CD14-positive monocyte (primary cell): ENCODE data around the gene VSX1. TPM values are rescaled to one million over a fixed set of nuclear protein-coding genes. Genes with fewer than 3 reads are reported as not detected.
A peak's percentile ranks its signal among the peaks of the same experiment; 100 is the strongest.

ENCODE experiments used
- DNase-seq, 3 donors: peaks; one replicate each; pipeline ENCODE4 v3.0.0-alpha.2; 2011 to 2022
- H2AFZ ChIP-seq: 2 replicates; pipeline ENCODE4 v1.6.0; 2012; ENCODE audit warnings: mild to moderate bottlenecking, low read depth, low read length, inconsistent platforms; ENCODE audit not compliant: insufficient read depth, poor library complexity, severe bottlenecking
- H3K27ac ChIP-seq, 2 donors: 1 replicate in 1 of 2; 2 replicates in 1 of 2; pipeline ENCODE4 v1.5.1; 2012 to 2013; ENCODE audit warnings: low read length in 2 of 2, control low read depth in 1 of 2, inconsistent platforms in 1 of 2, low read depth in 1 of 2, mild to moderate bottlenecking in 1 of 2
- H3K27me3 ChIP-seq, 2 donors: one replicate each; pipeline versions ENCODE4 v1.6.0 to v1.6.1; 2011 to 2013; ENCODE audit warnings: low read length in 2 of 2; ENCODE audit not compliant: control insufficient read depth in 2 of 2, insufficient read depth in 2 of 2
- H3K36me3 ChIP-seq, 2 donors: replicated peaks in 1 of 2; 1 replicate in 1 of 2; 2 replicates in 1 of 2; pipeline versions ENCODE4 v1.5.1 to v1.6.1; 2012 to 2013; ENCODE audit warnings: low read length in 2 of 2, control low read depth in 1 of 2, inconsistent platforms in 1 of 2, mild to moderate bottlenecking in 1 of 2; ENCODE audit not compliant: insufficient read depth in 2 of 2, control insufficient read depth in 1 of 2
- H3K4me1 ChIP-seq, 2 donors: 1 replicate in 1 of 2; 2 replicates in 1 of 2; pipeline versions ENCODE4 v1.5.1 to v1.6.1; 2012 to 2013; ENCODE audit warnings: low read length in 2 of 2, control low read depth in 1 of 2, inconsistent platforms in 1 of 2, mild to moderate bottlenecking in 1 of 2, moderate library complexity in 1 of 2; ENCODE audit not compliant: insufficient read depth in 2 of 2, control insufficient read depth in 1 of 2
- H3K4me2 ChIP-seq: replicated peaks from 2 replicates; pipeline ENCODE3; 2012; ENCODE audit warnings: low read length, moderate library complexity, mild to moderate bottlenecking; ENCODE audit not compliant: poor library complexity, severe bottlenecking; ENCODE audit errors: extremely low read depth
- H3K4me3 ChIP-seq, 3 experiments: fragments of 200-600 bp in 1 of 3; sonication (generic) in 1 of 3; replicated peaks in 1 of 3; 1 replicate in 2 of 3; 2 replicates in 1 of 3; pipeline ENCODE4 v1.5.1; 2011 to 2013; ENCODE audit warnings: low read length in 3 of 3, mild to moderate bottlenecking in 3 of 3, control low read depth in 2 of 3, low read depth in 2 of 3, inconsistent platforms in 1 of 3, moderate library complexity in 1 of 3
- H3K79me2 ChIP-seq: 2 replicates; pipeline ENCODE4 v1.6.0; 2012; ENCODE audit warnings: mild to moderate bottlenecking, control low read depth, inconsistent platforms, low read length, moderate library complexity; ENCODE audit not compliant: insufficient read depth
- H3K9ac ChIP-seq: 2 replicates; pipeline ENCODE4 v1.6.0; 2017; ENCODE audit warnings: low read length, mild to moderate bottlenecking; ENCODE audit not compliant: insufficient read depth, poor library complexity, severe bottlenecking
- H3K9me3 ChIP-seq, 2 donors: replicated peaks in 1 of 2; 1 replicate in 1 of 2; 2 replicates in 1 of 2; pipeline versions ENCODE4 v1.5.1 to v1.6.1; 2012 to 2013; ENCODE audit warnings: low read length in 2 of 2, control low read depth in 1 of 2; ENCODE audit not compliant: control insufficient read depth in 1 of 2, insufficient read depth in 1 of 2
- H4K20me1 ChIP-seq: 2 replicates; pipeline ENCODE4 v1.6.0; 2012; ENCODE audit warnings: mild to moderate bottlenecking, low read length, control low read depth, moderate library complexity; ENCODE audit not compliant: insufficient read depth
- H3K27ac Mint-ChIP-seq, 7 donors: one replicate each; pipeline ENCODE4 v1.8.0; 2020; ENCODE audit warnings: mild to moderate bottlenecking in 7 of 7, mixed read lengths in 7 of 7, moderate library complexity in 6 of 7, inconsistent platforms in 2 of 7
- H3K27me3 Mint-ChIP-seq, 3 donors: one replicate each; pipeline ENCODE4 v1.8.0; 2021 to 2022; ENCODE audit warnings: low read depth in 3 of 3, mild to moderate bottlenecking in 3 of 3, mixed read lengths in 3 of 3, moderate library complexity in 3 of 3, inconsistent platforms in 1 of 3
- H3K36me3 Mint-ChIP-seq, 2 donors: one replicate each; pipeline ENCODE4 v1.8.0; 2020; ENCODE audit warnings: mixed read lengths in 2 of 2, inconsistent platforms in 1 of 2, mild to moderate bottlenecking in 1 of 2
- H3K4me1 Mint-ChIP-seq: one replicate; pipeline ENCODE4 v1.8.0; 2020; ENCODE audit warnings: mild to moderate bottlenecking, mixed read lengths
- H3K4me3 Mint-ChIP-seq, 2 donors: one replicate each; pipeline ENCODE4 v1.8.0; 2020; ENCODE audit warnings: mild to moderate bottlenecking in 2 of 2, mixed read lengths in 2 of 2, moderate library complexity in 1 of 2
- H3K9me3 Mint-ChIP-seq, 7 donors: one replicate each; pipeline ENCODE4 v1.8.0; 2020 to 2022; ENCODE audit warnings: mixed read lengths in 7 of 7, mild to moderate bottlenecking in 6 of 7, moderate library complexity in 6 of 7, inconsistent platforms in 2 of 7
- WGBS: methylation state at CpG from one replicate; pipeline ENCODE4 v1.1.5; 2013; ENCODE audit warnings: missing lambda C conversion rate; ENCODE audit not compliant: insufficient coverage; 5-methylcytosine and 5-hydroxymethylcytosine counted together
- intact Hi-C, 2 donors: fragments of 100-400 bp; cut with micrococcal nuclease; formaldehyde crosslinking; loops; one replicate each; pipeline versions ENCODE4 v1.15.0 to v1.15.1; 2023
- polyA plus RNA-seq, 3 donors: library from polyadenylated mRNA; depleted of rRNA in 1 of 3; unstranded in 2 of 3; stranded (reverse) in 1 of 3; fragments of 300-500 nt in 2 of 3; fragments of >200 nt in 1 of 3; fragmentation: Illumina TruSeq in 2 of 3; gene quantifications; 1 replicate in 2 of 3; 2 replicates in 1 of 3; pipeline ENCODE4 v1.2.3, GENCODE V29; 2012 to 2021
- TF ChIP-seq, protein P1 (sequence below): fragments of 200-600 bp; IDR thresholded peaks from one replicate; pipeline ENCODE4 v1.8.0; 2022; ENCODE audit warnings: antibody characterized with exemption, mild to moderate bottlenecking

The VSX1 gene
- polyA plus RNA-seq, 3 donors = not detected

DNA sequence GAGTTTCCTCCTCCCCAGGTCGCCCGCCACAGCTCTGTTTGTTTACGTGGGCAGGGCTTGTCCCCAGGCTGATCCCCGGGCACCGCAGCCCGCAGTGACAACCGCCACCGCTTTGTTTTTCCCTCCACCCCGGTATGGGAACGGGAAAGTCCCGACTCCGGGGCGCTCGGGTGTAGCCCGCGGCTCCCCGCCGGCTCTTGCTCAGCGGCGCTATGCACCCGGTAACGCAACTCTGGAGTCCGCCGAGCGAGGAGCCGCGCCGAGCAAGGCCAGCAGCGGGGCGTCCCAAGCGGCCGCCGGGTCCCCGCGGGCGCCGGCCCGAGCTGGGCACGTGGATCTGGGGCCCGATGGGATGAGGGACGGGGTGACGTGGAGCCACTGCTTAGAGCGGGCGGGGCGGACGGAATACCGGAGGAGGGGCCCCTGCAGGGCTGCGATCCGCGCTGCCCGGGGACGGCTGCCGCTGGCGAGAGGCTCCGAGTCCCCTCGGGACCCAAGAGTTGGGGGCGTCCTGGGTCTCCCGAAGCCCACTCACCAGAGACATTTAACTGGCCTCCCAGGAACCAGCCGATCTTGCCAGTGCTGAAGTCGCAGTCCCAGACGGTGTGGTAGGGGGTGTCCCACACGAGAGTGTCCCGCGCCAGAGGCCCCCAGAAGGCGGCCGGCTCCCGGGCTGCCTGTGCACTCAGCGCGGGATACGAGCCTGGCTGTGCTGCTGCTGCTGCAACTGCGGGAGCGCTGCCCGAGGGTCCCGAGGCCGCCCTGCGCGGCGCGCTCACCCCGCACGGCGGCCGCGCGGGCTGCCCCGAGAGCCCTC is 24.5 kb downstream of the VSX1 start:
- H3K27me3 Mint-ChIP-seq = peaks cover 6 to 12% (median 6%) of the 10 kb centered on the region in 3 donors
- peaks cover 31% of the 10 kb centered on the region for H3K79me2 ChIP-seq
- H3K4me2 ChIP-seq = peak overlapping the region; percentile 97
- H3K36me3 Mint-ChIP-seq = peaks cover 0 to 6% of the 10 kb centered on the region in 2 donors
- peak overlapping the region; percentile 85 to 89 for H3K4me3 Mint-ChIP-seq
- peak overlapping the region; percentile 86 to 93 for H3K27ac ChIP-seq
- peak overlapping the region; percentile 75 to 91 (median 89) for H3K27ac Mint-ChIP-seq
- H3K4me1 Mint-ChIP-seq = peaks cover 46% of the 10 kb centered on the region
- TF ChIP-seq, protein P1, sequence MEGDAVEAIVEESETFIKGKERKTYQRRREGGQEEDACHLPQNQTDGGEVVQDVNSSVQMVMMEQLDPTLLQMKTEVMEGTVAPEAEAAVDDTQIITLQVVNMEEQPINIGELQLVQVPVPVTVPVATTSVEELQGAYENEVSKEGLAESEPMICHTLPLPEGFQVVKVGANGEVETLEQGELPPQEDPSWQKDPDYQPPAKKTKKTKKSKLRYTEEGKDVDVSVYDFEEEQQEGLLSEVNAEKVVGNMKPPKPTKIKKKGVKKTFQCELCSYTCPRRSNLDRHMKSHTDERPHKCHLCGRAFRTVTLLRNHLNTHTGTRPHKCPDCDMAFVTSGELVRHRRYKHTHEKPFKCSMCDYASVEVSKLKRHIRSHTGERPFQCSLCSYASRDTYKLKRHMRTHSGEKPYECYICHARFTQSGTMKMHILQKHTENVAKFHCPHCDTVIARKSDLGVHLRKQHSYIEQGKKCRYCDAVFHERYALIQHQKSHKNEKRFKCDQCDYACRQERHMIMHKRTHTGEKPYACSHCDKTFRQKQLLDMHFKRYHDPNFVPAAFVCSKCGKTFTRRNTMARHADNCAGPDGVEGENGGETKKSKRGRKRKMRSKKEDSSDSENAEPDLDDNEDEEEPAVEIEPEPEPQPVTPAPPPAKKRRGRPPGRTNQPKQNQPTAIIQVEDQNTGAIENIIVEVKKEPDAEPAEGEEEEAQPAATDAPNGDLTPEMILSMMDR = no peak
- under 1% methylated on average over 84 of the region's 86 CpGs for WGBS
- intact Hi-C loops = loop anchor here in 1 of 2 donors (5.0 to 10.0 kb wide), 2 partner anchors 190 to 337 kb away; partner anchors contain the start of genes ABHD12 and PYGB
- DNase-seq = peak; percentile 48 to 74 (median 67)
- H3K4me1 ChIP-seq = peaks cover 39 to 47% of the 10 kb centered on the region in 2 donors
- no peaks in the 10 kb centered on the region for H3K9me3 ChIP-seq
- peak overlapping the region; percentile 96 for H2AFZ ChIP-seq
- H3K4me3 ChIP-seq = peak overlapping the region; percentile 51 to 95 (median 94)
- H3K9ac ChIP-seq = peak overlapping the region; percentile 88
- no peaks in the 10 kb centered on the region for H3K27me3 ChIP-seq
- peaks cover 25% of the 10 kb centered on the region for H4K20me1 ChIP-seq
- no peaks in the 10 kb centered on the region for H3K36me3 ChIP-seq
- H3K9me3 Mint-ChIP-seq = peaks cover 0 to 2% (median 0%) of the 10 kb centered on the region in 7 donors

DNA sequence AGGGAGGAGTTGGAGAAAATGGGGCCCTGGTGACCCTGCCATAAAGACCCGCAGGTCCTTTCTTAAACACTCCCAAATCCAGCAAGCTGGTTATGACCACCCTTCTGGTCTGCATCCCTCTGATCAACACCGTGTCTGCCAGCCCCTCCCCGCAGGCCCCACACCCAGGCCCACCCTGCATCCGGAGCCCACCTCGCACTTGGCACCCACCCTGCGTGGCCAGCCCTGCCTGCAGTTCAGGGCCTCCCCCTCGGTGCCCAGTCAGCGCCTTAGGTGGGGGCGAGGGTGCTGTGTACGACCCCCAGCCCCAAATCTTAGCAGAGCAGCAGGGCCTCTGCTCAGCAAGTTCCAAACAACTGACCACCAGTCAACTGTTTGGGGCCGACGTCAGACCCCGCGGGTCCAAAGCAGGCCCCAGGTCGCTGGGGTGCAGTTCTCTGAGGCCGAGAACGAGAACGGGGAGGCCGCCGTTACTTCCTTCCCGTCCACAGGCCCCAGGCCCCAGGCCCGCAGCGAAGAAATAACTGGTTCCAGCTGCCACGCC is 25.2 kb downstream of the VSX1 start:
- Mint-ChIP-seq H3K36me3 (peaks cover 0 to 6% of the 10 kb centered on the region in 2 donors), H3K27me3 (peaks cover 6 to 12% (median 6%) of the 10 kb centered on the region in 3 donors), H3K9me3 (peaks cover 0 to 2% (median 0%) of the 10 kb centered on the region in 7 donors), H3K4me3 (peak overlapping the region; percentile 85 to 89), H3K4me1 (peaks cover 48% of the 10 kb centered on the region), H3K27ac (peak overlapping the region; percentile 75 to 91 (median 89))
- Histone ChIP-seq H3K4me1 (peaks cover 39 to 47% of the 10 kb centered on the region in 2 donors), H3K36me3 (no peaks in the 10 kb centered on the region), H2AFZ (peak overlapping the region; percentile 96), H3K4me3 (peak overlapping the region; percentile 51 to 95 (median 94)), H3K9ac (peak overlapping the region; percentile 88), H4K20me1 (peaks cover 31% of the 10 kb centered on the region), H3K4me2 (peak overlapping the region; percentile 97), H3K27me3 (no peaks in the 10 kb centered on the region), H3K9me3 (no peaks in the 10 kb centered on the region), H3K27ac (peak overlapping the region; percentile 86 to 93), H3K79me2 (peaks cover 34% of the 10 kb centered on the region)
- intact Hi-C loops = loop anchor here in 1 of 2 donors (5.0 to 10.0 kb wide), 2 partner anchors 191 to 338 kb away; partner anchors contain the start of genes ABHD12 and PYGB
- WGBS = 3% methylated on average over 24 of the region's 24 CpGs
- TF ChIP-seq, protein P1 = no peak
- no peak for DNase-seq
